Measurements from ENCODE around the gene INAVA. TPM values are rescaled to one million over a fixed set of nuclear protein-coding genes. Genes with fewer than 3 reads are reported as not detected.
A peak's percentile ranks its signal among the peaks of the same experiment; 100 is the strongest.

Gene INAVA
- total RNA-seq (10 to 100 TPM; 11.3 to 17.1 TPM), polyA plus RNA-seq (1 to 10 TPM; 5.8 to 7.4 TPM)
- long read RNA-seq, donor 1, full-length matches to known transcripts, result 3 of 3 reads
- long read RNA-seq, donor 1, partial matches to known transcripts, result 0 of 3 reads
- long read RNA-seq, donor 1, other reads (novel, unspliced or antisense), result 0 of 3 reads
- long read RNA-seq, donor 2, result 0 reads
- long read RNA-seq, donor 3, partial matches to known transcripts, result 0 of 1 reads
- long read RNA-seq, donor 3, other reads (novel, unspliced or antisense), result 0 of 1 reads
- long read RNA-seq, donor 4, partial matches to known transcripts, result 0 of 1 reads
- long read RNA-seq, donor 4, other reads (novel, unspliced or antisense), result 0 of 1 reads
- long read RNA-seq, donor 5, partial matches to known transcripts, result 5 of 6 reads
- long read RNA-seq, donor 5, other reads (novel, unspliced or antisense), result 0 of 6 reads

- Histone ChIP-seq H3K36me3 (ENCODE audit: control insufficient read depth in 4 of 4, insufficient read depth in 4 of 4, low read length in 4 of 4) (peaks cover 0 to 4% (median 1%) of the 10 kb centered on the region in 4 donors), H3K4me1 (ENCODE audit: control insufficient read depth in 5 of 5, insufficient read depth in 5 of 5, low read length in 5 of 5) (peaks cover 0 to 38% (median 13%) of the 10 kb centered on the region in 5 donors), H3K9ac (ENCODE audit: insufficient read depth in 1 of 2, low read length in 2 of 2) (peak within 1 kb of the TSS in 1 of 2 donors; percentile 23), H3K4me3 (no peak within 1 kb of the TSS), H3K9me3 (ENCODE audit: control insufficient read depth in 4 of 4, insufficient read depth in 3 of 4, low read length in 3 of 4) (no peaks in the 10 kb centered on the region), H3K27me3 (ENCODE audit: control insufficient read depth in 3 of 3, insufficient read depth in 3 of 3, low read length in 2 of 3) (no peaks in the 10 kb centered on the region), H3K27ac (ENCODE audit: low read depth in 1 of 2, low read length in 1 of 2) (peak within 1 kb of the TSS in 1 of 2 donors; percentile 62)
- ATAC-seq (ENCODE audit: insufficient read depth, low FRiP score), result no peak
- 75 to 84% methylated on average over 15 of the region's 15 CpGs for WGBS, 2 donors
- TF ChIP-seq CTCF (IDR thresholded peaks at IDR 0.05; ENCODE audit: control extremely low read depth, extremely low read depth), result no peak
- peak; percentile 29 to 52 (median 43) for DNase-seq
These were observed at the start of gene INAVA for GRCh38 chr1:200894712-200895442. TSS of gene INAVA (plus strand) at chr1:200894900. CDS start at chr1:200898401, 3,501 bp downstream.

GRCh38 chr1:200845360-200845759 lies 49.3 kb upstream of the INAVA start:
- TF ChIP-seq CTCF (IDR thresholded peaks at IDR 0.05; ENCODE audit: control extremely low read depth, extremely low read depth), result no peak
- no peak for ATAC-seq (ENCODE audit: insufficient read depth, low FRiP score)
- 64 to 92% methylated on average over 4 of the region's 4 CpGs for WGBS, 2 donors

GRCh38 chr1:200846398-200846797 lies 48.3 kb upstream of the INAVA start:
- WGBS, 2 donors, result 91 to 94% methylated on average over 1 of the region's 1 CpG
- DNase-seq, result no peak
- TF ChIP-seq CTCF (IDR thresholded peaks at IDR 0.05; ENCODE audit: control extremely low read depth, extremely low read depth), result no peak
- Histone ChIP-seq H3K4me1 (ENCODE audit: control insufficient read depth in 5 of 5, insufficient read depth in 5 of 5, low read length in 5 of 5) (no peaks in the 10 kb centered on the region), H3K36me3 (ENCODE audit: control insufficient read depth in 4 of 4, insufficient read depth in 4 of 4, low read length in 4 of 4) (peaks cover 3 to 36% (median 24%) of the 10 kb centered on the region in 4 donors), H3K9me3 (ENCODE audit: control insufficient read depth in 4 of 4, insufficient read depth in 3 of 4, low read length in 3 of 4) (no peaks in the 10 kb centered on the region), H3K27me3 (ENCODE audit: control insufficient read depth in 3 of 3, insufficient read depth in 3 of 3, low read length in 2 of 3) (no peaks in the 10 kb centered on the region), H3K4me3 (no peak overlapping the region), H3K27ac (ENCODE audit: low read depth in 1 of 2, low read length in 1 of 2) (no peak overlapping the region), H3K9ac (ENCODE audit: insufficient read depth in 1 of 2, low read length in 2 of 2) (no peak overlapping the region)
- no peak for ATAC-seq (ENCODE audit: insufficient read depth, low FRiP score)

More at GRCh38 chr1:200845360-200845759, 49.3 kb upstream of the INAVA start:
- Histone ChIP-seq H3K4me1 (ENCODE audit: control insufficient read depth in 5 of 5, insufficient read depth in 5 of 5, low read length in 5 of 5) (no peaks in the 10 kb centered on the region), H3K36me3 (ENCODE audit: control insufficient read depth in 4 of 4, insufficient read depth in 4 of 4, low read length in 4 of 4) (peaks cover 3 to 31% (median 21%) of the 10 kb centered on the region in 4 donors), H3K9me3 (ENCODE audit: control insufficient read depth in 4 of 4, insufficient read depth in 3 of 4, low read length in 3 of 4) (no peaks in the 10 kb centered on the region), H3K9ac (ENCODE audit: insufficient read depth in 1 of 2, low read length in 2 of 2) (no peak overlapping the region), H3K4me3 (no peak overlapping the region), H3K27me3 (ENCODE audit: control insufficient read depth in 3 of 3, insufficient read depth in 3 of 3, low read length in 2 of 3) (no peaks in the 10 kb centered on the region), H3K27ac (ENCODE audit: low read depth in 1 of 2, low read length in 1 of 2) (no peak overlapping the region)
- no peak for DNase-seq

Data from lung (tissue), 16 donors.